Thyroid gland (tissue), 4 donors: ENCODE results near the gene TNRC6B.

Experiments used
- POLR2A ChIP-seq, 2 donors: fragments of 450-650 bp; IDR thresholded peaks; one replicate each; pipeline ENCODE4 v1.6.1; 2017; ENCODE audit warnings: antibody characterized with exemption in 2 of 2, mild to moderate bottlenecking in 2 of 2, moderate library complexity in 1 of 2
- TF ChIP-seq, protein P1 (sequence below), 6 experiments: fragments of 200-600 bp in 3 of 6; fragments of 450-650 bp in 3 of 6; sonication (generic) in 3 of 6; IDR thresholded peaks; one replicate each; pipeline ENCODE4 v1.5.1; 2016 to 2019; ENCODE audit warnings: antibody characterized with exemption in 6 of 6, mild to moderate bottlenecking in 2 of 6, inconsistent platforms in 1 of 6, moderate library complexity in 1 of 6

DNA sequence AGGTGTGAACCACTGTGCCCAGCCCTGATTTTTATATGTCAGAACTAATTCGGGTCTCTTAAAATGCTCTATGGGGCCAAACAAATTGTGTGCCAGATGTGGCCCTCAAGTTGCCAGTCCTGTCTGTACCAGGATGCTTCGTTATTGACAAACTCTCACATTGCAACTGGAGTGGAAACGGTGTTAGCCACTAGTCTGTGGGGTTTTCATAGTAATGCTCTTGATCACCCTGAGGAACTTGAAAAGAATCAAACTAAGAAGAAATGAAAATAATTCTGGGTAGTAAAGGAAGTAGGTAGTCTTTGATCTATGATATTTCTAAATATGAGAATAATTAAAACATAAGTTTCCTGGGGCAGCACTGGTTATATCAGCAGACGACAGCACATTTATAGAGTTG is 101.3 kb downstream of the TNRC6B start:
- no peak for TF ChIP-seq POLR2A (IDR thresholded peaks at IDR 0.05)
- TF ChIP-seq, protein P1, sequence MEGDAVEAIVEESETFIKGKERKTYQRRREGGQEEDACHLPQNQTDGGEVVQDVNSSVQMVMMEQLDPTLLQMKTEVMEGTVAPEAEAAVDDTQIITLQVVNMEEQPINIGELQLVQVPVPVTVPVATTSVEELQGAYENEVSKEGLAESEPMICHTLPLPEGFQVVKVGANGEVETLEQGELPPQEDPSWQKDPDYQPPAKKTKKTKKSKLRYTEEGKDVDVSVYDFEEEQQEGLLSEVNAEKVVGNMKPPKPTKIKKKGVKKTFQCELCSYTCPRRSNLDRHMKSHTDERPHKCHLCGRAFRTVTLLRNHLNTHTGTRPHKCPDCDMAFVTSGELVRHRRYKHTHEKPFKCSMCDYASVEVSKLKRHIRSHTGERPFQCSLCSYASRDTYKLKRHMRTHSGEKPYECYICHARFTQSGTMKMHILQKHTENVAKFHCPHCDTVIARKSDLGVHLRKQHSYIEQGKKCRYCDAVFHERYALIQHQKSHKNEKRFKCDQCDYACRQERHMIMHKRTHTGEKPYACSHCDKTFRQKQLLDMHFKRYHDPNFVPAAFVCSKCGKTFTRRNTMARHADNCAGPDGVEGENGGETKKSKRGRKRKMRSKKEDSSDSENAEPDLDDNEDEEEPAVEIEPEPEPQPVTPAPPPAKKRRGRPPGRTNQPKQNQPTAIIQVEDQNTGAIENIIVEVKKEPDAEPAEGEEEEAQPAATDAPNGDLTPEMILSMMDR (IDR thresholded peaks at IDR 0.05), result no peak
